Upper lobe of right lung (tissue), 1 donor: ENCODE data around the gene SUSD2. TPM values are rescaled to one million over a fixed set of nuclear protein-coding genes. Genes with fewer than 3 reads are reported as not detected.
"Not testable (repeated sequence)": the region's sequence is repeated elsewhere in the genome, so short reads cannot be mapped to it uniquely, and the experiment has no call there.

ENCODE experiments used
- ATAC-seq: fragments of 200-7000 bp; cut with Tn5 transposase; one replicate; pipeline ENCODE4 v1.9.1; 2020; ENCODE audit warnings: mild to moderate bottlenecking, moderate library complexity
- DNase-seq: peaks from one replicate; pipeline ENCODE4 v3.0.0-alpha.2; 2020
- H3K27ac ChIP-seq: fragments of 200-600 bp; one replicate; pipeline ENCODE4 v1.8.0; 2022
- H3K27me3 ChIP-seq: fragments of 200-600 bp; one replicate; pipeline ENCODE4 v1.8.0; 2022; ENCODE audit warnings: mild to moderate bottlenecking
- H3K36me3 ChIP-seq: fragments of 200-600 bp; one replicate; pipeline ENCODE4 v1.8.0; 2022
- H3K4me1 ChIP-seq: fragments of 200-600 bp; one replicate; pipeline ENCODE4 v1.8.0; 2022
- H3K4me3 ChIP-seq: fragments of 200-600 bp; one replicate; pipeline ENCODE4 v1.8.0; 2022; ENCODE audit warnings: mild to moderate bottlenecking
- H3K9me3 ChIP-seq: fragments of 200-600 bp; one replicate; pipeline ENCODE4 v1.8.0; 2022
- CTCF ChIP-seq: fragments of 200-600 bp; IDR thresholded peaks from one replicate; pipeline ENCODE4 v1.8.0; 2022; ENCODE audit warnings: antibody characterized with exemption
- intact Hi-C: fragments of 100-400 bp; cut with DNase I; formaldehyde crosslinking; loops from one replicate; pipeline ENCODE4 v1.11.0; 2022
- total RNA-seq: library from RNA; stranded (reverse); fragmentation: NEBNext Ultra II Directional; extraction: Animal tissue kit (Norgen Biotek cat#: 25700); gene quantifications from one replicate; pipeline ENCODE4 v1.2.1, GENCODE V29; 2021
- donor health status: DM: no; HTN: yes; CAD: no; lungs with severe emphysema.

The SUSD2 gene
- total RNA-seq, 1 donor from 2014 or later: 277 TPM

DNA sequence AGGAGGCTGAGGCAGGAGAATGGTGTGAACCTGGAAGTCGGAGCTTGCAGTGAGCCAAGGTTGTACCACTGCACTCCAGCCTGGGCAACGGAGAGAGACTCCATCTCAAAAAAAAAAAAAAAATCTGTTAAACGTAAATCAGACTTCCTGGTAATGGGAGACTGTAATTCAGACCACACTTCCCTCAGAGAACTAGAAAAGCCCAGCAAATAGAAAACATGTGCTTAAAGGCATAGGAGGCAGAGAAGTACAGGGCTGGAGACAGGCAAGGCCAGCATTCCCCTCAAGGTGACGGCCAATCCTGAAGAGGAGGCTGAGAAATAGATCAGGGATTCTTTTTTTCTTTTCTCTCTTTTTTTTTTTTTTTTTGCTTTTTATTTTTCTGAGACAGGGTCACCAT, 55.4 kb downstream of the SUSD2 start:
- Histone ChIP-seq H3K27ac (no peak overlapping the region), H3K36me3 (no peaks in the 10 kb centered on the region), H3K4me3 (no peak overlapping the region), H3K9me3 (no peaks in the 10 kb centered on the region), H3K4me1 (peaks cover 4% of the 10 kb centered on the region), H3K27me3 (no peaks in the 10 kb centered on the region)
- intact Hi-C loops: no loop called here
- TF ChIP-seq CTCF: no peak
- DNase-seq (no peak), ATAC-seq (no peak)

- H3K9me3 ChIP-seq, intact Hi-C loops: not testable (repeated sequence)
These were observed 56.9 kb downstream of the SUSD2 start for GRCh38 chr22:24238101-24238694.

More at GRCh38 chr22:24238101-24238694, 56.9 kb downstream of the SUSD2 start:
- H3K36me3 ChIP-seq, H3K4me3 ChIP-seq, DNase-seq, H3K27me3 ChIP-seq, H3K27ac ChIP-seq, ATAC-seq: not testable (repeated sequence)
- peaks cover 17% of the 10 kb centered on the region for H3K4me1 ChIP-seq

Other genes starting within 250 kb of the SUSD2 start
- gene GSTT2B, start 220.3 kb upstream of the SUSD2 start, total RNA-seq: 9.8 TPM
- gene DDTL, start 214.6 kb upstream of the SUSD2 start, total RNA-seq: 2.5 TPM
- 88.7 TPM for gene DDT, start 207.0 kb upstream of the SUSD2 start, total RNA-seq
- 1.1 TPM for gene GSTT2, start 201.4 kb upstream of the SUSD2 start, total RNA-seq
- gene GSTT4, start 176.0 kb upstream of the SUSD2 start, total RNA-seq: not detected
- gene CABIN1, start 170.2 kb upstream of the SUSD2 start, total RNA-seq: 92.0 TPM
- 66.5 TPM for gene GGT5, start 63.6 kb downstream of the SUSD2 start, total RNA-seq
- 87.1 TPM for gene SPECC1L, start 89.3 kb downstream of the SUSD2 start, total RNA-seq
- 17.2 TPM for gene ADORA2A, start 246.1 kb downstream of the SUSD2 start, total RNA-seq